ENCODE results near the gene ACER2. TPM values are rescaled to one million over a fixed set of nuclear protein-coding genes. Genes with fewer than 3 reads are reported as not detected.
A peak's percentile ranks its signal among the peaks of the same experiment; 100 is the strongest.
"Not testable (repeated sequence)": the region's sequence is repeated elsewhere in the genome, so short reads cannot be mapped to it uniquely, and the experiment has no call there.

ACER2 gene
- total RNA-seq, 1 experiment from 2014 or later: 0.84 TPM

GRCh38 chr9:19387317-19387716 is 21.5 kb upstream of the ACER2 start:
- Histone ChIP-seq H3K27me3 (replicated peaks; ENCODE audit: insufficient read depth, low read depth, low read length, poor library complexity) (no peaks in the 10 kb centered on the region), H3K4me1 (ENCODE audit: insufficient read depth, low read length, poor library complexity, severe bottlenecking) (no peaks in the 10 kb centered on the region), H3K27ac (ENCODE audit: low read depth, low read length, poor library complexity, severe bottlenecking) (no peak overlapping the region), H3K9me3 (ENCODE audit: low read depth, low read length, poor library complexity, severe bottlenecking) (no peaks in the 10 kb centered on the region), H3K36me3 (ENCODE audit: insufficient read depth, low read length, poor library complexity, severe bottlenecking) (no peaks in the 10 kb centered on the region), H3K4me3 (ENCODE audit: low read depth, low read length, poor library complexity, severe bottlenecking) (no peak overlapping the region)
- no peak for TF ChIP-seq CTCF (conservative IDR thresholded peaks at IDR 0.05; ENCODE audit: low read depth, low read length)
- no peak for TF ChIP-seq EZH2 (IDR thresholded peaks at IDR 0.05; ENCODE audit: borderline replicate concordance, low read depth, low read length, poor library complexity, severe bottlenecking)
- no TSS peak for BruUV-seq (replicated peaks)
- no peak for DNase-seq (ENCODE audit: low spot score)
- ChIA-PET POLR2A (ENCODE audit: low non-redundant PET) (no interaction called here), CTCF (no interaction called here)
- intact Hi-C loops (cut with micrococcal nuclease; ENCODE audit: unreplicated experiment): no loop called here

- DNase-seq (ENCODE audit: low spot score); H3K27me3 ChIP-seq (replicated peaks; ENCODE audit: insufficient read depth, low read depth, low read length, poor library complexity); CTCF ChIA-PET; H3K9me3 ChIP-seq (ENCODE audit: low read depth, low read length, poor library complexity, severe bottlenecking); H3K36me3 ChIP-seq (ENCODE audit: insufficient read depth, low read length, poor library complexity, severe bottlenecking); H3K4me3 ChIP-seq (ENCODE audit: low read depth, low read length, poor library complexity, severe bottlenecking); intact Hi-C loops (cut with micrococcal nuclease; ENCODE audit: unreplicated experiment); BruUV-seq (replicated peaks); POLR2A ChIA-PET (ENCODE audit: low non-redundant PET); H3K27ac ChIP-seq (ENCODE audit: low read depth, low read length, poor library complexity, severe bottlenecking); H3K4me1 ChIP-seq (ENCODE audit: insufficient read depth, low read length, poor library complexity, severe bottlenecking): not testable (repeated sequence)
Measured at GRCh38 chr9:19389539-19389938, 19.3 kb upstream of the ACER2 start.

- no peak for DNase-seq (ENCODE audit: low spot score)
- BruUV-seq (replicated peaks): no TSS peak
- intact Hi-C loops (cut with micrococcal nuclease; ENCODE audit: unreplicated experiment): no loop called here
- POLR2A ChIA-PET (ENCODE audit: low non-redundant PET): no interaction called here
- CTCF ChIA-PET: no interaction called here
- Histone ChIP-seq H3K27me3 (replicated peaks; ENCODE audit: insufficient read depth, low read depth, low read length, poor library complexity) (no peaks in the 10 kb centered on the region), H3K27ac (ENCODE audit: low read depth, low read length, poor library complexity, severe bottlenecking) (no peak overlapping the region), H3K4me1 (ENCODE audit: insufficient read depth, low read length, poor library complexity, severe bottlenecking) (no peaks in the 10 kb centered on the region), H3K4me3 (ENCODE audit: low read depth, low read length, poor library complexity, severe bottlenecking) (no peak overlapping the region), H3K9me3 (ENCODE audit: low read depth, low read length, poor library complexity, severe bottlenecking) (no peaks in the 10 kb centered on the region), H3K36me3 (ENCODE audit: insufficient read depth, low read length, poor library complexity, severe bottlenecking) (no peaks in the 10 kb centered on the region)
- TF ChIP-seq CTCF (conservative IDR thresholded peaks at IDR 0.05; ENCODE audit: low read depth, low read length) (no peak), EZH2 (IDR thresholded peaks at IDR 0.05; ENCODE audit: borderline replicate concordance, low read depth, low read length, poor library complexity, severe bottlenecking) (no peak)
Measured at GRCh38 chr9:19397845-19398244, 11.0 kb upstream of the ACER2 start.

- H3K4me3 ChIP-seq (ENCODE audit: low read depth, low read length, poor library complexity, severe bottlenecking); CTCF ChIA-PET; H3K27ac ChIP-seq (ENCODE audit: low read depth, low read length, poor library complexity, severe bottlenecking); H3K9me3 ChIP-seq (ENCODE audit: low read depth, low read length, poor library complexity, severe bottlenecking); H3K4me1 ChIP-seq (ENCODE audit: insufficient read depth, low read length, poor library complexity, severe bottlenecking); intact Hi-C loops (cut with micrococcal nuclease; ENCODE audit: unreplicated experiment); H3K36me3 ChIP-seq (ENCODE audit: insufficient read depth, low read length, poor library complexity, severe bottlenecking); H3K27me3 ChIP-seq (replicated peaks; ENCODE audit: insufficient read depth, low read depth, low read length, poor library complexity); POLR2A ChIA-PET (ENCODE audit: low non-redundant PET); BruUV-seq (replicated peaks): not testable (repeated sequence)
- DNase-seq (ENCODE audit: low spot score): peak; percentile 15
Measured at GRCh38 chr9:19403231-19403630, 5.6 kb upstream of the ACER2 start.

All from A673 (cell line).